Activated CD4-positive, CD25-positive, alpha-beta regulatory T cell treated with anti-CD3 and anti-CD28 coated beads, Interleukin-2, amount 50 U/mL, for 24 hours (primary cell): ENCODE data around the gene HMGN1.

ENCODE experiments used
- ATAC-seq, 2 donors: fragments of 150-1000 bp; cut with Tn5 transposase; one replicate each; pipeline ENCODE4 v1.10.0; 2021; ENCODE audit warnings: mild to moderate bottlenecking in 1 of 2, moderate library complexity in 1 of 2

Gene HMGN1

DNA sequence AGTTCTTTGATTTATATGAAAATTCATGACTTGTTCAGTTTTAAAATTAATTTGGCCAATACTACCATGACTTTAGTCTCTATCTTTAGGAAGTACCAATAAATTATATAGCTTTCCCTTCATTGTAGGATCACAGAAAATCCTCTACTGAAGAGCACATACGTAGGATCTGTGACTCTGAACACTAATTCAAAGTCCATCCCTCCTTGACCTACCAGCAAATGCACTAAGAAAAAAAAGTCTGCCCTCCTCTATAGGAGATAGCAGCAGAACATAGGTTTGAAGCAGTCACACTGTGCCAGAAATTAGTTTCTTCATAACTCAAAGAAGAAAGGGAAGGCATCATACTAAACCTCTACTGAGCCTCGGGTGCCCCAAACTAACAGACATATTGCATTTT lies 52.0 kb downstream of the HMGN1 start:
- no peak for ATAC-seq
